GM21717 (cell line): ENCODE data around the gene DIRAS1.

ENCODE experiments used
- ATAC-seq: cut with Tn5 transposase; IDR thresholded peaks from one replicate; pipeline ENCODE4 v1.9.1; 2021; ENCODE audit warnings: mild to moderate bottlenecking, moderate library complexity; ENCODE audit not compliant: unreplicated experiment

DIRAS1 gene

DNA sequence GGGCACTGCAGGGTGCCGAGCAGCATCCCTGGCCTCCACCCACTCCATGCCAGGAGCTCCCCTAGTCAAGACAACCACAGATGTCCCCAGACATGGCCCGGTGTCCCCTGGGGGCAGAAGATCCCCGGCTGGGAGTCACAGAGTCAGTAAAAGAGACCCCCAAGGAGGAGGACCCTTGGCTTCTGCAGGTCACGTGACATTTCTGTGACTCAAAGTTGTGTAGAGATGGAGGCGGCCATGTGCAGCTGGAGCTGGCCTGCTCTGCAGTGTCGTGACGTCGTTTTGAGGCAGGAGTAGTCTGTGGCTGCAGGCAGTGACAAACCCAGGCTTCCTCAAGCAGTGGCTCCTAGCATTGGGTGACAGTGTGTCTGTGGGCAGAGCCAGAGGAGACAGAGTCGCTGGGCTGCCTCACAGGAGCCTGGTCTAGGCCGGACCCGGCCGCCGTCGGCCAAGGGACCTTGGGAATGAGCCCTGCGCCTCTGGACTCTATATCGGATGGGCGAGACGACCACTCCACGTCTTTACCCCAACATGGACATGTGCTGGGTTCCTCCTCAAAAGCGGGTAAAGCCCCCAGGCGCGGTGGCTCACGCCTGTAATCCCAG, 7.7 kb upstream of the DIRAS1 start:
- no peak for ATAC-seq

DNA sequence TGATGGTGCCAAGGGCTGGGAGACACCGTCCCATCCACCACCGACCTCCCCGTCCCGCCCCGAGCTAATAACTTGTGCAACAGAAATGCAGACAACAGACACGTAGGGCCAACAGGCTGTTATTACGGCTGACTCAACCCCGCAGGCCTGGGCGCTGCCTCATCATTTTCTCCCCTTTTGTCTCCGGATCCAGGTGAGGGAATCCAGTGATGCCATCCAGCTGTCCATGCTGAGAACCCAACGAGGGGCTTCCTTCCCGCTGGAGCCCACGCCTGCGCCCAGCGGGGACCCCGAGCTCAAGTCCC, 6.4 kb upstream of the DIRAS1 start:
- ATAC-seq = no peak

DNA sequence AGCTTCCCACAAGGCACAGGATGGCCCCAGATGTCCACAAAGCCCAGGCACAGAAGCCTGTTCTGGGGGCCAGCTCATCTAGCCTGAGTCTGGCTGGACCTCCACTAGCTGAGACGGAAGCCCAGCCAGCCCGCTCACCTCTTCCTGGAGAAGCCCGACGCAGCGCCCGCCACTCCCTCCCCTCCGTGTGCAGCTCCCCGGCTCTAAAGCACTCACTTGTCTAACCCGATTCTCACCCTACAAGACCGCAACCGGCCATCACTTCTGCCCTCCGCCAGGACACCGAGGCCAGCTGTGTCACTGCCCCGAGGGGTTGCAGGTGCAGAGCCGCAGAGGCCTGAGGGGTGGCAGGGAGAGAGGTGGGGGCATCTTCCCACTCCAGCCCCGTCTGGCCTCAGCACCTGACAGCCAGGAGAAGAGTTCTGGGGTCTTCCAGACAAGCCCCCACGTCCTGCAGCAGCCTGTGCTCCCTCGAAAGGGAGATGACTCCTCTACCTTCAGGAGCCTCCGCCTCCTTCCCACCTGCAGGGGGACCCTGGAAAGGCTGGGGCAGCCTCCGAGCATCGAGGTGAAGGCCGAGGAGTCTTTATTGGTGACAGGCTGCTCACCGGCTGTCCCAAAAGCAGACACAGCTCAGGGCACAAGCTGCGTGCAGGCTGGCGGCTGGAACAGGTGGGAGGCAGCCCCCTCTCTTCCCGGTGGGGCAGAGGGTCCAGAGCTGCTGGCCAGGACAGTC, 5.9 kb upstream of the DIRAS1 start:
- ATAC-seq = no peak

DNA sequence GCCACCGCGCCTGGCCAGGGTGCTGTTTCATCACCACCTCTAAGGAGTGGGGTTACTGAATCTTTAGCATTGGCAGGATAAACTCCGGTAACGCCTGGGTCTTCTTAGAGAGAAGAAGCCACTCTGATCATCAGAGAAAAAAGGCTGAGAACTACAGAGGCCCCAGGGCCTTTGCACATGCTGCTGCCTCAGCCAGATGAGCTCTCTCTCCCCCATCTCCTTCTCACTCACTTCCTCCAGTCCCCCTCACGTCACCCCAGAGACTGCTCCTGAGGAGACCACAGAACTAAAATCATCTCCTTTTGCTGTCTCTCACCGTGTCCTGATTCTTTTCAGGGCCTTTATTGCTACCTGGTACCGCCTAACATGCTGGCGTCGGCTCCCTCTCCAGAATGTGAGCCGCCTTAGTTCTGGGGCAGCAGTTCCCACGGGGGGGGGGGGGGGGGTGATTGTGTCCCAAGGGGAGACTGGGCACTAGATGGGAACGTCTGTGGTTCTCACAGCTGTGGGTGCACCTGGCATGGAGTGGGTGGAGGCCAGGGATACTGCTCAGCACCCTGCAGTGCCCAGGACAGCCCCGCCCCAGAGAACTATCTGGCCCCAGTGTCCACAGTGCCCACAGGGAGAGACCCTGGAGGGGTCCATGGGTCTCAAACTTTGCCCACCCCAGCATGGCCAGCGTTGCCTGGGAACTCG, 5.1 kb upstream of the DIRAS1 start:
- no peak for ATAC-seq

- no peak for ATAC-seq
These were observed 3.0 kb upstream of the DIRAS1 start for GRCh38 chr19:2724148-2724557.

GRCh38 chr19:2723747-2724146, 2.6 kb upstream of the DIRAS1 start:
- no peak for ATAC-seq

- no peak for ATAC-seq
These were observed 2.2 kb upstream of the DIRAS1 start for GRCh38 chr19:2723345-2723715.

DNA sequence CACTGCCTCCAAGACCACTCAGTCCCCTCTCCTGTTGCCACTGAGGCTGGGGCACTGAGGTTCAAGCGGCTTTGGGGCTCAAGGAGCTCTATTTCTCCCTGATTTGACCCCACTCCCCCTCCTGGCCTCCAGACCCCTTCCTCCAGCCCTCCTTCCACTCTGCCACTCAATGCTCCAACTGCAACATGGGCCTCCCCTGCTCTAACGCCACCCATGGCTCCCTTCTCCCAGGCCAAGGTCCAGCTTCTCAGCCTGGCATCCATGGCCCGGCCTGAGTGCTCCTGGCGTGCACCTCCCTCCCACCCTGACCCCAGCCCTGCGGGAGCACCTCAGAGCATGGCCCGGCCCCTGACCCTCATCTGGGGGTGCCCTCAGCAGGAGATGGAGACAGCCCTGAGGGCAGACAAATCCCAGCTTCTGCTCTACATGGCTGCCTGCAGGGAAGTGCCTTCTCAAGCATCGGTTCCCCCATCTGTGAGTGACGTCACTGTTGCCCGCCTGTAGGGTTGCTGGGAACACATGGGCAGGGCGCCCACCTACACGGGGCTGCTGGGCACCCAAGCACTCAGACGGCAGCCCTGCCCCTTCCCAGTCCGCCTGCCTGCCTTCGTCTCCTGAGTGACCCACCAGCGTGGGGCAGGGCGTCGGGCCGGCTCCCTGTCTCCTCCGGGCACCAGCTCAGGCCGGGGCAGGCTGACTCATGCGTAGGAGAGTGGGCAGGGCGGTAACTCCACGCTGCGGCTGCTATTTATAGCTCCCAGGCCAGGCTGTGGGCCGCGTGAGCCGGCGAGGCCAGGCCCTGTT, 1.6 kb upstream of the DIRAS1 start:
- no peak for ATAC-seq

GRCh38 chr19:2721570-2722540, 683 bp upstream of the DIRAS1 start:
- ATAC-seq = no peak

DNA sequence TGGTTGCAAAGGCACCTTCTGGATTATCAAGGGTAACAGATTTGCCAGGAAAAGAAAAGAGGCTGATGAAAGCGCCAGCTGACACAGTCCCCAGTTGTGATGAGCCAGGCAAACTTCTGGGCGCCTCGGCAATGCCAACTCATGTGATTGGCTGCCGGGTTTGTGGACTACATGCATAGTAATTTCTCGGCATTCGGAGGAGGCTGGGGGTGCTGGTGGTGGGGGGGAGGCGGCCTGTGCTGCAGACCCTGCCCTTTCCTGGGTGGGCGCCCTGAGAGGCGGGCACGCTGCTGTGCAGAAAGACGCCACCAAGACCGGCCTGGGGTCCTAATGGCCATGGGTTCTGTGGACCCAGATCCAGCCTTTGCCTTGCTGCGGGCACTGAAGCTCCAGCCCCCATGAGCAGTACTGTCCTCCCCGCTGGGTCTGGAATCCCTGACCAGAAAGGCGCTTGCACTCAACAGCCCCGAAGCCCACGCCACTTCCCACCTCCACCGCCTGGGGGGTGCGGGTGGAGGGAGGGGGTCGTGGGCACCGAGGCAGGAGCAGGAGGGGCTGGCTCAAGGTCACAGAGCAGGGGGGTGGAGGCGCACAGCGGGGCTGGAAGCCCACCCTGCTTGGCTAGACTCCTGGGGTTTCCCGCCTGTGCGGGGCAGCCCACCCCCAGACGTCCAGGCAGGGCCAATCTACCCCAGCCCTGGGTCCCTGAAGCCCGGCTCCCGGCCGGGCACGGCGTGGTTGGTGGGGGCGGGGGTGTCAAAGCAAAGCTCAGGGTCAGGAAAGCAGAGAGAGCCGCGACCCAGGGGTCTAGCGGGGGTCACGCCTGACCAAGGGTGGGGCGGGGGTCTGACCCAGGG, 1.0 kb downstream of the DIRAS1 start:
- ATAC-seq = no peak

DNA sequence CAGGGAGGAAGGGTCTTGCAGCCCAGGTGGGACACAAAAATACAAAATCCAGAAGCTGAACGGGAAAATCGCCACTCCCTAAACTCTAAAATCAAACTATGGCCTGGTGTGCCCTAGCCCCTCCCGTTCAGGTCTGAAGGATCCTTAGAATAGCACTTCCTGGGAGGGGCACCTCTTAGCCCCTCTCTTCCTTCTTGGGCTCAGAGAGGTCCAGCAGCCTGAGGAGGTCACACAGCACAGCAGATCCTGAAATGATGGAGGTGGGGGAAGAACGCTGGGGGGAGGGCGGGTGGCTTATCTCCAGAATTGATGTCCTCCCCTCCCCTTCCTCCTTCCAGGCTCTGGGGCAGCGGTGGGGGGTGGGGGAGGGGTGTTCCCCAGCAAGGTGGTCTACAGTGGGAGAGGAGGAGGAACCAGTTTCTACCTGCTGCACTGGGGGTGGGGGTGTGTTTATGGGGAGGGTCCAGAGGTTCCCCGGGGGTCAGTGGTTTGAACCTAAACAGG, 1.9 kb downstream of the DIRAS1 start:
- no peak for ATAC-seq

GRCh38 chr19:2717638-2718541, 3.3 kb downstream of the DIRAS1 start:
- no peak for ATAC-seq

GRCh38 chr19:2716722-2717637, 4.2 kb downstream of the DIRAS1 start:
- ATAC-seq = no peak

DNA sequence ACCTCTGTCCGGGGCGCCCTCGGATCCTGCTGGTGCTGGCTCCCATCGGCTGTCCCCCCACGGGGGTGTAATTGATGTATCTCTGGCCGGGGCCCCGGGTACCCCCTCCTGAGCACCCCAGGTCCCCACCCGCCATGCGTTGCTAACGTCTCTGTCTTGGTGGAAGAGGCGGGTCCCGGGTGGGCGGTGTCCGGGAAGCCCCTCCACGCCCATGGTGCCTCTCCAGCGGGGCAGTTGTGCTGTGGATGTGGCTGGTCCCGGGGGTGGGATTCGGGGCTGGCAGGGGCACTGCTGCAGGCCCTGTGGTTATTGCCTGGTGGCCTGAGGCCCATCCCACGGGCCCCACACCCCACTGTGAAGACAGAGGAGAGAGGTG, 4.9 kb downstream of the DIRAS1 start:
- ATAC-seq = no peak

DNA sequence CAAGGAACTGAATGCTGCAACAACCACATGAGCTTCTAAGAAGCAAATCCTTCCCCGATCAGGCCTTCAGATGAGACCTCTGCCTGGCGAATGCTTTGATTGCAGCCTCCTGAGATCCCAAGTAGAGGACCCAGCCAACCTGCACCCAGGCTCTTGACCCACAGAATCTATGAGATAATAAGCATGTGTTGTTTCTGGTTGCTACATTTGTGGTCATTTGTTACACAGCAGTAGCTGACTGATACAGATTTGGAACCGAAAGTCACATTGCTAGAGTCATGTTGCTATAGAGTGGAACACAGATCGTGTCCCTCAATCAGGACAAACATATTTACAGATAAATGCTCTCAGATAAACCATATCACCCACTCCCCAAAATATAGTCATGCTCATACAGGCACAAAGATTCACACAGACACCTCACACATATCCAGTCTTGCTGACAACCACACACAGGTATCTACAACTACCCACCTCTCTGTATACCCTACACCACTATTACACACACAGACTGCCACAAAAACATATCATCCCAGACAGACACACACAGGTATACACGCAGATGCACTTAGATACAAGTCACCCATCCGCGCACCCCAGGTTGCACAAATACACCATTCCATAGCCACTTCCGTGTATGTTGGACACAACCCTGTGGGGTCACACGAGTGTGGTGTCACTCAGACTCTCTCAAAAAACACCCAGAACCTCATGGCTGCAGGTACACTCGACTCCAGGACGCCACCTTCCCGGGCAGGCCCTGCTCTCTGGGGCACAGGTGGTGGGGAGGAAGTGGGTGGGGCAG, 5.5 kb downstream of the DIRAS1 start:
- no peak for ATAC-seq

DNA sequence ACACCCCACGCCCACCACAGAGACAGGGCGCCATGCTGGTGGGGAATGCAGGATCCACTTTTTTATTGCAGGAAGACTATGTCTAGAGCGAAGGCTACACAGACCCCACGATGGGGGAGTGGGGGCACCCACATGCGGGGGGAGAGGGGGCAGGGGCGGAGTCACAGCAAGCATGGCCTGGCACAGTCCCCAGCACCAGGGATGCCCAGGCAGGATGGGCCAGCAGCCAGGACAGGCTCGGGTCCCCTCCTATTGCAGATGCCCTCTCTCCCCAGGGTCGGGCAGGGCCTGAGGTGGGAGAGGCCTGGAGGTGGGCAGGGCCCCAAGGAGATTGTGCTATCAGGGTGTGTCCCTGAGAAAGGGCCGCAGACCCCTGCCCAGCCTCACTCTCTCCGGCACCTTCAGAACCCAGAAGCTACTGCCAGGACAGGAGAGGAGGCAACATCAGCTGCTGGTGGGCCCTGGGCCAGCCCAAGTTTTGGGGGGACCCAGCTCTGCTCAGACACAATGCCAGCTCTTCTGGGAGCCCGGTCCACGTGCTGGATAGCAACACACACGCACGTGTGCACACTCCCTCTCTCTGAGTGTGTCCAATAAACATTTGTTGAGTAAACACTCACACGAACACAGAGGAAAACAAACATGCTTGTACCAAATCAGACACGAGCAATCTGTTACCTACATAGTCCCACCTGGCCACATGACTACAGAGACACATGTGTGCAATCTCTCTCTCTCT, 6.5 kb downstream of the DIRAS1 start:
- ATAC-seq = no peak
